GM20431 (cell line): Measurements from ENCODE around the gene FOXP1.

Experiments
- in situ Hi-C: fragments of 300-500 bp; cut with MseI, MboI; formaldehyde crosslinking; loops from one replicate; pipeline ENCODE4 v1.15.0; 2020; ENCODE audit warnings: low sequenced_read_pairs; ENCODE audit not compliant: unreplicated experiment

The FOXP1 gene

DNA sequence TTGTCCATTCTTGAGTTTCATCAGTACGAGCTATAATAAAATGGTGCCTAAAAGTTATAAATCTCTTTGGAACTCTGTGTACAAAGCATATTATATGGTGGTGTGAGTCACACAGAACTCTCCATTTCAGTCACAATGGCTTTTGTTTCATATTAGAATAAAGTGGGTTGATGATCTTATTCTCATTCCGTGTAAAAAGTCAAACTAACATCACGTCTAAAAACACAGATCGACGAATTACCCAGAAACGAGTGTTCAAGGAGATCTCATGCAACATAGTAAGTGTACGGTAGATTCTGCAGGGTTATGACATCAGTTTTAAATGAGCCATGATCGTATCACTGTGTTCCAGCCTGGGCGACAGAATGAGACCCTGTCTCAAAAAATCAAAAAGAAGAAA is 122.4 kb downstream of the FOXP1 start:
- in situ Hi-C loops: no loop called here

DNA sequence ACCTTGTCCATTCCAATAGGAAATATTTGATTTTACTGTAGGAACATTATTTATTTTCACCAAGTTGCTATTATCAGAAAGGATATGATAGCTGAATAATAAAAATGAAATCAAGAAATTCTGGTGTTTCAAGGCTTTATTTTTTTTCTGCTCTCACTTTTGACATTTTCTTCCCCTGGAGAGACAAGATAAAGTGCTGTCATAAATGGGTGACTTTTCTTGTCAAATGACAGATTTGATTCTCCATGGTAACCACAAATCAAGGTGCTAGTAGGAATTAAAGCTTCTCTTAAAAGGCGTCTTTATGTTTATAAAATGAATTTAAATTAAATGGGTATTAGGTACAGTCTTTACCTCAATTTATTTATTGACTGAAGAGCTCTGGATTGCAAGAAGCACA is 124.6 kb downstream of the FOXP1 start:
- in situ Hi-C loops: no loop called here

GRCh38 chr3:71456826-71457225 is 126.7 kb downstream of the FOXP1 start:
- in situ Hi-C loops: no loop called here

- in situ Hi-C loops: no loop called here
Measured at GRCh38 chr3:71456156-71456555, 127.4 kb downstream of the FOXP1 start.

GRCh38 chr3:71454512-71455403 is 128.8 kb downstream of the FOXP1 start:
- in situ Hi-C loops: no loop called here

- in situ Hi-C loops: no loop called here
Measured at GRCh38 chr3:71453822-71454511, 129.6 kb downstream of the FOXP1 start.

DNA sequence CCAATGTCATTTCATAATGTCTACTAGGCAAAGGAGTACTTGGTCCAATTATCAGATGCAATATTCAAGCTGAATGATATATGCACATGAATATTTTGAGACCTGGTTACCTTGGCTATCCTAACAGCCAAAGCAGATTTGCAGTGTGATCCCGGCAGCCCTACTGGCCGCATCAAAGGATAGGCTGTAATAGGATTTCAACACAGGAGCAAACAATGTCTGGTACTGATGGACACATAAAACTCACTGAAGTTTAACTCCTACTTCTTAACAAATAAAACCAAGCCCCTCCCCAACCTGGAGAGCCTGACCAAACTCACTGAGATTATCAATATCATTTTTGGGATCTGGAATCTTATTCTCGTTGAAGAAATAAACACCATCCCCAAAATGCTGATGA is 130.2 kb downstream of the FOXP1 start:
- in situ Hi-C loops: no loop called here

- in situ Hi-C loops: no loop called here
Measured at GRCh38 chr3:71451812-71452211, 131.7 kb downstream of the FOXP1 start.

DNA sequence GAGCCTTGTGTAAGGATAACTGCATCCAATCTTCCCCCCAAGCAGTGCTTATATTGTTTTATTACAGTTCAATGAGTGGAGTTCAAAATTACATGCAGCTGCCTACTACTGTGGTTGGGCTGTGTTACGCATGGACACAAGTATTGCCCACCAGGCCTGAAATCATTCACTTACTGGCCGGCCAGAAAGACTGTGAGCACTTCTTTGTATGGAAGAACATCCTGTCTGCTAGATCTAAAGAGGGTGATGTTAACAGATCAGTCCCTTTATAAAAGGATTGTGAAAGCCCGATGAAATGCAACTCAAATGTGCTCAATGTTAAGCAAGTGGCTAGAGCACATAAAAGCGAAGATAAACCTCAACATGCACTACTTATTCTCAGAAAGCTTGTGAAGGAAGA is 132.5 kb downstream of the FOXP1 start:
- in situ Hi-C loops: no loop called here

DNA sequence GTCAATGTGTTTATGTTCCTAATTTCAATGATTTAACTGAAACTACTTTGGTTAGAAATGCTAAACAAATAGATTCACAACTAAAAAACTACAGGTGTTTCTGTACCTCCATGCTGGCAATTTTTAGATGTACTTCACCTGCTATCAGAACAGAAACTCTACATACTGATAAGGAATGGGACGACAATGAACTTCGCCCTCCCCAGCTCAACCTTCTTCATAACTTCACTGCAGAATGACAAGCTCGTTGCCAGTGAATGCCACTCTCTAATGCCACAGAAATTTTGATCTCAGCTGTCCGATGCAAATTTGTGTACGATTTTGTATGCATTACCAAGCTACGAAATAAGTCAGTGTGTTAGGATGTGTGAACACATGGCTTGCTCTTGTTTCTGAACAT is 133.4 kb downstream of the FOXP1 start:
- in situ Hi-C loops: no loop called here

- in situ Hi-C loops: no loop called here
Measured at GRCh38 chr3:71447803-71448202, 135.7 kb downstream of the FOXP1 start.

DNA sequence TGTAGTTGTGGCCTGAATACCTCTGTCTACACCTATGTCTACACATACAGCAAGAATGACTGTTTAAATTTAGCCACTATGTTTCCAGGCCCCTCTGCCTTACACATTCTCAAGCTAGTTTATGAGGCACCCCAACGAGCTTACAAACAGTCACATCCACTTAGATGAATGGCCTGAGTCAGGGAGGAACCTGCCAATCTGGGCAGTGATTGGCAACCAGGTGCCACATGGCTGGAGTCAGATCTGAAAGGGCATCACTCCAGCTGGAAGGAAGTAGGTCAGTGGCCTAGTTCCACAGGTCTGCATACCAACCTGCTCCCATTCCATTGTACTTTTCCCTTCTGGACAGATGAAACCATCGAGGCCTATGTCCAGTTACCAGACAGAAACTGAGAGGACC is 136.3 kb downstream of the FOXP1 start:
- in situ Hi-C loops: no loop called here

DNA sequence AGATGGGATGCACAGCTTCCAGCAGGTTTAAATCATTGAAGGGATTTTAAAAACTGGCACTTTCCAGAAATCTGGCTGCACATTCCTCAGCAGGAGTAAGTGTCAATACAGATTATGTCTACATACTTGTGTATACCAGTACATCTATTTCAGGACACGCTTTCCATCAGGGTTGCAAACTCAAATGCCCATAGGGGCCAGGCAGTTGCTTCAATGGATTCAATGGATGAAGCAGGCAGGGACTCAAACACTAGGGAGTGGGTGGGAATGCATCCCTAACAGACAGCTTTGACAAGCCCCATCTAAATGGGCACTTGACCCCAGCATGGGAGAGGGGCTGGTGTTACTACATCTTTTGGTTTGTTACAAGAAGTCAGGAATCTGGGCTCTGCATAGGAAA is 136.8 kb downstream of the FOXP1 start:
- in situ Hi-C loops: no loop called here

- in situ Hi-C loops: no loop called here
Measured at GRCh38 chr3:71446260-71446659, 137.3 kb downstream of the FOXP1 start.

DNA sequence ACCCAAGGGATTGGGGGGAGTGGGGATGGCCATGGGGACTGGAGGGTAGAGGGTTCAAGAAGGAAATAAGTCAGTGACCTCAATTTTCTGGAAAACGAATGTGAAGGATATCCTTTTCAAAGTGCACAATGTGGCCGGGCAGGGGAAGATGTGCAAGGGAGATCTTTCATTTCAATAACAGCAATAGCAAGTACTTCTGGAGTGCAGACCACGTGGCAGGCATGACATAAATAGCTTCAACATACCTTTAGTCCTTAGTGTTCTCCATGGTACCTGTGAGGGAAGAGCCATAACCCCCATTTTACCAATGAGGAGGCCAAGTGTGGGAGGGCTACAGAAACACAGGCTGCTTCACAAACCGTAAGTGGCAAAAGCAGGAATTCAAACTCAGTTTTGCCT is 138.7 kb downstream of the FOXP1 start:
- in situ Hi-C loops: no loop called here

GRCh38 chr3:71444028-71444860 is 139.3 kb downstream of the FOXP1 start:
- in situ Hi-C loops: no loop called here

DNA sequence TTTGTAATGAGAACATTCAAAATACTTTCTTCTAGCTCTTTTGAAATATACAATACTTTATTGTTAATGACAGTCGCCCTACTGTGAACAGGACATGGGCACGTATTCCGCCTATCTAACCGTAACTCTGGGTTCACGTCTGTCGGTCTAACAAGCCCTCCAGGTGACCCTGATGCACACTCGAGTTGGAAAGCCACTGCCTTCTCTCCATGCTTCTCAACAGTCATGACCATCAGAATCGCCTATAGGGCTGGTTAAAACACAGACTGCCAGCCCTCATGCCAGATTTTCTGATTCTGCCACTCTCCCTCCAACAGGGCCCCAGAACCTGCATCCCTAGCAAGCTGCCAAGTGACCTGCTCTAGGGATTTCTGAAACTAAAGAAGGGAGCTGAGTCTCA is 140.2 kb downstream of the FOXP1 start:
- in situ Hi-C loops: no loop called here

GRCh38 chr3:71442652-71443042 is 140.9 kb downstream of the FOXP1 start:
- in situ Hi-C loops: no loop called here

DNA sequence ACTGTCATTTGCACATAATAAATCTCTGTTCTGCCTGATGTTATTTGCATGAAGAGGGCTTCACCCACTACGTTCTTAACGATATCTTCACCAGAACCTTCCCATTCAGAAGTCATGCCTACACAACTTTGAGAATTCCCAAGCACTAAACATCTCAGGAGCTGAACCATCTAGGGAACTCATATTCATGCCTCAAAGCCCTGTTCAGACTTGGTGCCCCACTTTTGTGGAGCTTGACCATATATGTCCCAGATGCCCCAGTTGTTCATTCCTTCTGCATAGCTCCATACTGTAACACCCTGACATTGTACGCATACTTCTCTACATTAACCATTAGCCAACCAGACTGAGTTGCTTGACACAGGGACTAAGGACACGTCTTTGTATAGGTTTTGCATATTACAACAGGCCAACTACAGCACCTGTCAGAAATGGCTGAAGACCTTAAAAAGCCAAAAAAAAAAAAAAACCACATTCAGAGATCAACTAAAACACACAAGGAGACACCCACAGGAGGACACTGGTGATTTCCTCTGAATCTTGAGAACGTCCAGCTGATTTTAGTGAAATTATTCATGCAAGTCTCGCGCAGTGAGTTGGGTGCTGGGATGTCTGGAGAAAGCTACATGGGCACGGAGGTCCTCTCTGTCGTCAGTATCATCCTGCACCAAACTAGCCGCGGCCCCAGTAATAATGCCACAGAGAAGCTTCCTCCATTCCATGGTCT is 141.4 kb downstream of the FOXP1 start:
- in situ Hi-C loops: no loop called here
